SHP77 treated with DMSO at 0.1 percent for 48 hours (cell line): ENCODE results near the gene CCL22.
"Not testable (repeated sequence)": the region's sequence is repeated elsewhere in the genome, so short reads cannot be mapped to it uniquely, and the experiment has no call there.

ENCODE experiments used
- DNase-seq: peaks from one replicate; lab custom pipeline; 2025; lab: John Stamatoyannopoulos, UW

Gene CCL22

DNA sequence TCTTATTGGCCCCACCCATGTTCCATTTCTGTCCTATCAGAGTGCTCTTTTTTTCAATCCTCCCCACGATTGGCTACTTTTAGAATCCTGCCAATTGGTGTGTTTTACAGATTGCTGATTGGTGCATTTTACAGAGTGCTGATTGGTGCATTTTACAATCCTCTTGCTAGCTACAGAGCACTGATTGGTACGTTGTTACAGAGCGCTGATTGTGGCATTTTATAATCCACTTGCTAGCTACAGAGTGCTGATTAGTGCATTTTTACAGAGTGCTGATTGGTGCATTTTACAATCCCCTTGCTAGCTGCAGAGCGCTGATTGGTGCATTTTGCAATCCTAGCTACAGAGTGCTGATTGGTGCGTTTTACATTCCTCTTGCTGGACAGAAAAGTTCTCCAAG lies 36.4 kb downstream of the CCL22 start:
- no peak for DNase-seq

GRCh38 chr16:57396786-57397185 lies 38.2 kb downstream of the CCL22 start:
- no peak for DNase-seq

DNA sequence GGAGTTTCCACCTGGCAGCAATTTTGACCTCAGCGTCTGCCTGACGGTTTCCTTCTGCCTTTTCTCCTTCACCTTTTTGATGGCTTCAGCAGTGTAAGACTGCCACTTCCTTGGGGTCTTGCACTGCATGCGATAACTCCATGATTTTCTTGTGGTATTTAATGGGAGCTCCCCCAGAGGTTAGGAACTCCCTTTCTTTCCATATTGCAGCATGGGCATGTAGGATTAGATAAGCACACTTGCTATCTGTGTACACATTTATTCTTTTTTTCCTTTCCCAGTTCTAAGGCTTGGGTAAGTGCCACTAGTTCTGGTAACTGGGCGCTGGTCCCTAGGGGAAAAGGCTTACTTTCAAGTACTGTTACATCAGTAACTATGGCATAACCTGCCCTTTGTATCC lies 38.9 kb downstream of the CCL22 start:
- not testable (repeated sequence) for DNase-seq

GRCh38 chr16:57401943-57402640 lies 43.5 kb downstream of the CCL22 start:
- no peak for DNase-seq

DNA sequence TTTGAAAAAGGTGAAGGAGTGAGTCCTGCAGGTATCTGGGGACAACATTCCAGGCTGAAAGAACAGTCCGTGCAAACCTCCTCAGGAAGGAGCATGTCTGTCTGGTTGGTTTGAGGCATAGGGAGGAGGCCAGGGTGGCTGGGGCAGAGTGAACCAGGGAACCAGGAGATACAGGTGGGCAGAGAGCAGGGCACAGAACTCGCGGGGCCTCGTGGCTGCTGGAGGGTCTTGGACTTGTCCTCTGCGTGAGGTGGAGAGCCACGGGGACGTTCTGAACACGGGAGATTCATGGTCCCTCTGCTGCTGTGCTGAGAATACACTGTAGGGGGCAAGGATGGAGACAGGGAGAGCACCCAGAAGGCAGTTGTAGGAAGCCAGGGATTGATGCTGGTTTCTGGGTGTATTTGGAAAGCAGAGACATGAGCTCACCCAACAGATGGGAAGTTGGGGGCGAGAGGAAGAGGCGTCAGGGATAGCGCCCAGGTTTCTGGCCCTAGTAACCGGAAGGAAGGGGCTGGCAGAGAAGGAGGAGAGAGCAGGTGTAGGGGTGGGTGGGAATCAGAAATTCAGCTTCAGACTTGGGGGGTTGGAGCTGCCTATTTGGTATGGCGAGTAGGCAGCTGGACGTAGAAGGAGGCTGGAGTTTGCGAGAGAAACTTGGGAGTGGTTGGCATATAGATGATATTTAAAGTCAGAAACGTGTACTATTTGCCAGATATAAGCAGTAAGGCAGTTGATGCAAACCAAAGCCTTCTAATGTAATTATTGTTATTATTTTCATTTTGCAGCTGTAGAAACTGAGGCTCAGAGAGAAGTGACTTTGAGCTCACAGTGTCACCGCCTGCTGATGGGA lies 45.6 kb downstream of the CCL22 start, which contains the start of gene CCL17:
Gene CCL17 (plus strand): TSS at position 803 of the 853 bp plus-strand sequence. CDS start 9,166 bp downstream, outside the sequence.
- no peak for DNase-seq

DNA sequence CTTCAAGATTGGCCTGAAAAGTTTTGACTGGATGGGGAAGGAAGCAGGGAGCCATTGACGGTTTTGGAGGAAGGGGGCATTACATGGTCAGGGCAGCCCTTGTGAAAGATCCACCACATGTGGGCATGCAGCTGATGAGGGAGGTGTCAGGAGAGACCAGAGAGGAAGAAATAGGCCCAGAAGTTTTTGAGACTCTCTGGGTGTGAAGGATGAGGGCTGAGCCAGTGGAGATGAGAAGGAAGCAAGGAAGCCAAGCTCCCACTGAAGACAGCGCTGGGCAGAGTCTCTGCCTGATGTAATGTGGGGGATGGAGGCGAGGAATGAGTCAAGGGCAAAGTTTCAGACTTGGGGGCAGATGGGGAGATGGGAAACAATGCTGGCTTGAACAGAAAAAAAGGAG lies 46.5 kb downstream of the CCL22 start:
- no peak for DNase-seq

- no peak for DNase-seq
Observed at GRCh38 chr16:57406881-57407280, 48.3 kb downstream of the CCL22 start.

GRCh38 chr16:57407521-57408353 lies 49.2 kb downstream of the CCL22 start:
- no peak for DNase-seq

DNA sequence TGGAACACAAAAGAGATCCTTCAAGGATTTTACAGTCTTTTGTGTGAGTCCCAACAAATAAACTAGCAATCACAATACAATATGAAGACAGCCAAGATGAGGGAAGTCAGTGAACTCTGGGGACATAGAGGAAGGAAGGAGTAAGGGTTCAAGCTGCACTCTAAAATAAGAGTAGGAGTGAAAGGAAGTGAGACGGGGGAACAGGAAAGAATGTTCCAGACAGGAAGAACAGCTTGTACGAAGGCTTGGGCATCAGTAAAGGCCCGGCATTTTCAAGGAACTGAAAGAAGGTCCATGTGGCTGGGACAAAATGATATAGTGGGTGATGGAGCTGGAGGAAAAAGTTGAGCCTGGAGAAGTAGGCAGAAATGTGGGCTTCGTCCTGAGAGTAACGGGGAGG lies 50.5 kb downstream of the CCL22 start:
- no peak for DNase-seq

DNA sequence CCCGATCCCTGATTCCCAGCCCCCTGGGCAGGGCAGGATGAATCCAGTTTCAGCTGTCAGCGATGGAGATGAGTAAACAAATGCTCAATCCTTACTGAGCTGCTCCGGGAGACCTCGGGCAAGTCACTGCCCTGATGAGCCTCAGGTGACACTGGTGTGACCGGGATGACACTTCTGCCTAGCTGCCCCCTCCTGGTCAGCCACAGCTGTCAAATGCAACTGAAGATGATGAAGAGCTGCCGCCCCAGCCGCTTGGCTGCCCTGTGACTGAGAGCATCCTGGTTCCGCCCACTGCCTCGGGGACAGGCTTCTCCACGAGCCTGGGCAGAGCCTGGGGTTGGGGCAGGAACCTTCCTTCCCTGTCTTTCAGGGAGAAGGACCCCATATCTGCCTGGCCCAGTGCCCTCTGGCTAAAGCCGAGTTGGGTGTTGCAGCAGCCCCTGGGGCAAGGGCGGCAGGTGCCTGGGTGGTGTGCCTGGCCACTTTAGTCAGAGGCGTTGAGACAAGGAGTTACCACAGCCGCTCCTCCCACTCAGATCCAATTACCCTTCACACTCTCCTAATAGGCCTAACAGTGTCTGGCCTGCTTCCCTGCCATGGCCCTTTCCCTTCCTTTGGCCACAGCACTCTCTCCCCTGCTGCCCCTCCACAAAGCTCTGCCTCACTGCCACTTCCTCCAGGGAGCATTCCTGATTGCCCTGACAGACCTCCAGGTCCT lies 51.4 kb downstream of the CCL22 start:
- DNase-seq: no peak

DNA sequence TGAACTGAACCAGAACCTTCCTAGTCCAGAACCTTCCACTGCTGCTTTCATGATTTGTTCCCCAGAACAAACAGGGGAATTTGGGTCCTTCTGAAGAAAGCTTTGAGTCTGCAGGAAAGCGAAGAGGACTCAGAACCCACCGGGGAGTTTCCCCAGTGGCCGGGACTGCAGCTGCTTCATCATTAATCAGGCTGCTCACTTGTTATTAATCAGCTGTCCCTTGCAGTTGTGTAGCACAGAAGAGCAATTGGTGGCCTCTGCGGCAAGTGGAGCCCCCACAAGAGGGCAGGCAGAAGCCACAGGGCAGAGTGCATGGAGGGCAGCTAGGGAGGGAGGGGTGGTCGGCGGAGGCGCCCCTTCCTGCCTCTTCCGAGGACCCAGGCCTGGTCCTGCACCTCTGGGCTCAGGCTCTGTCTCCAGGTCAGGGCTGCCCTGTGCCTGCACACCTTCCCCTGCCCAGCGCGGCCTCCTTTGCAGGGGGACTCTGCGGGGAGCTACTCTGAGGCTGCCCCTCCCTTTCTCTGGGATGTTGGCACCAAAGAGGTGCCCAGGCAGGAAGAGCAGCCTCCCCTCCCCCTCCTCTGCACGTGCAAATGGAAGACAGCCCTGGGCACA lies 52.9 kb downstream of the CCL22 start:
- no peak for DNase-seq

DNA sequence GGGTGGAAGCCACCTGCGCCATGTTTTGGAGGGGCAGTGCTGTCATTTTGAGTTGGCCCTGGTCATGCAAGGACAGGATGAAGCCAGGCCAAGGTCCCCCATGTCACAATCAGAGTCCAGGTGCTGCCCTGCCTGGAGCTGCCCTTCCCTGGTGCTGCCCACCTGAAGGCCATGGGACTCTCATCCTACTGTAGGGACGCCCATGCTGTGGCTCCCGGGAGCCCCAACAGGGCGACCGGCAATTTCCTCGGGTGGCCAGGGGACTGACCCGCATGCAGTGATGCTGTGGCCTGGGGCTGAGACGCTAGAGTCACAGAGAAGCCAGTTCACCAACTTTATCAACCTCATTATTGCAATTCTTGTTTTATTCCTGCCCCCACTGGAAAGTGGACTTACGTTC lies 54.0 kb downstream of the CCL22 start:
- DNase-seq: no peak

GRCh38 chr16:57413301-57413730 lies 54.7 kb downstream of the CCL22 start:
- DNase-seq: no peak

- DNase-seq: no peak
Observed at GRCh38 chr16:57413733-57414132, 55.1 kb downstream of the CCL22 start.
